ENCODE measurements around the gene SSH3.

Gene SSH3

GRCh38 chr11:67279589-67280340, 23.6 kb upstream of the SSH3 start:
- DNase-seq (ENCODE audit: low read depth in 1 of 2, low spot score in 1 of 2), result no peak

GRCh38 chr11:67280341-67280787, 23.0 kb upstream of the SSH3 start:
- DNase-seq (ENCODE audit: low read depth in 1 of 2, low spot score in 1 of 2), result no peak

- no peak for DNase-seq (ENCODE audit: low read depth in 1 of 2, low spot score in 1 of 2)
These were observed 22.4 kb upstream of the SSH3 start for GRCh38 chr11:67280788-67281551.

GRCh38 chr11:67281552-67282150, 21.7 kb upstream of the SSH3 start:
- DNase-seq (ENCODE audit: low read depth in 1 of 2, low spot score in 1 of 2), result no peak

GRCh38 chr11:67282155-67282875, 21.0 kb upstream of the SSH3 start:
- no peak for DNase-seq (ENCODE audit: low read depth in 1 of 2, low spot score in 1 of 2)

- no peak for DNase-seq (ENCODE audit: low read depth in 1 of 2, low spot score in 1 of 2)
These were observed 20.4 kb upstream of the SSH3 start for GRCh38 chr11:67282876-67283371.

- DNase-seq (ENCODE audit: low read depth in 1 of 2, low spot score in 1 of 2), result no peak
These were observed 19.8 kb upstream of the SSH3 start for GRCh38 chr11:67283481-67283963.

GRCh38 chr11:67284811-67285540, 18.4 kb upstream of the SSH3 start:
- DNase-seq (ENCODE audit: low read depth in 1 of 2, low spot score in 1 of 2), result no peak

- DNase-seq (ENCODE audit: low read depth in 1 of 2, low spot score in 1 of 2), result no peak
These were observed 17.5 kb upstream of the SSH3 start for GRCh38 chr11:67285541-67286498.

GRCh38 chr11:67286621-67287333, 16.6 kb upstream of the SSH3 start:
- no peak for DNase-seq (ENCODE audit: low read depth in 1 of 2, low spot score in 1 of 2)

GRCh38 chr11:67287355-67288197, 15.8 kb upstream of the SSH3 start:
- no peak for DNase-seq (ENCODE audit: low read depth in 1 of 2, low spot score in 1 of 2)

GRCh38 chr11:67288198-67288451, 15.2 kb upstream of the SSH3 start:
- DNase-seq (ENCODE audit: low read depth in 1 of 2, low spot score in 1 of 2), result no peak

GRCh38 chr11:67288452-67289225, 14.7 kb upstream of the SSH3 start:
- DNase-seq (ENCODE audit: low read depth in 1 of 2, low spot score in 1 of 2), result peak; percentile 68 to 78

- no peak for DNase-seq (ENCODE audit: low read depth in 1 of 2, low spot score in 1 of 2)
These were observed 14.1 kb upstream of the SSH3 start, which contains the start of gene ANKRD13D for GRCh38 chr11:67289226-67289650. Gene ANKRD13D, plus strand, starts transcription at chr11:67289303. Its CDS starts 158 bp downstream, at chr11:67289461.

- no peak for DNase-seq (ENCODE audit: low read depth in 1 of 2, low spot score in 1 of 2)
These were observed 13.5 kb upstream of the SSH3 start for GRCh38 chr11:67289651-67290479.

GRCh38 chr11:67290801-67291200, 12.5 kb upstream of the SSH3 start:
- DNase-seq (ENCODE audit: low read depth in 1 of 2, low spot score in 1 of 2), result no peak
